NT2/D1 (cell line): Measurements from ENCODE around the gene SLC24A4.

ENCODE experiments used
- SUZ12 ChIP-seq: IDR thresholded peaks from 2 replicates; pipeline ENCODE4 v1.6.1; 2011; ENCODE audit not compliant: insufficient read length, insufficient read depth; ENCODE audit errors: extremely low read depth
- YY1 ChIP-seq: IDR thresholded peaks from 2 replicates; pipeline ENCODE4 v1.6.1; 2011; ENCODE audit not compliant: insufficient read length, insufficient read depth
- ZNF274 ChIP-seq: IDR thresholded peaks from 2 replicates; pipeline ENCODE4 v1.6.1; 2011; ENCODE audit warnings: mild to moderate bottlenecking, low read depth, low read length

DNA sequence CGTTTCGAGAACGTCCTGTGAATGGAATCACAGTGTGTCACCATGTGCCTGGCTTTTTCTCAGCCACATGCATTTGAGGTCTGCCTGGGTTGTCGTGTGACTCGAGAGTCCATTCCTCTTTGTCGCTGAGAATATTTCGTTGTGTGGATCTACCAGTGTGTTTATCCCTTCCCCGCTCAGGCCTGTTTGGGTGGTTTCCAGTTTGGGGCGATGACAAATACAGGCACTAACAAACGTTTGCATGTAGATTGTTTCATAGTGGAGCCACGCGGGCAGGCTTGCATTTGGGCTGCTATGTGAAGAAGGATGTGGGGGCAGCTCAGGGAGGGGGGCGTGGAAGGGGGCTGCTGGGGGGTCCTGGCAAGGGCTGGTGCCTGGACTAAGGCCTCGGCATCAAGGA, 204.8 kb downstream of the SLC24A4 start:
- TF ChIP-seq ZNF274, result no peak
- no peak for TF ChIP-seq YY1
- TF ChIP-seq SUZ12, result no peak
